Epithelial cell of esophagus (primary cell): ENCODE data around the gene KIDINS220.
"Not testable (repeated sequence)": the region's sequence is repeated elsewhere in the genome, so short reads cannot be mapped to it uniquely, and the experiment has no call there.

Experiments
- DNase-seq: peaks from one replicate; pipeline ENCODE4 v3.0.0; 2010; ENCODE audit warnings: low read depth
- H3K4me3 ChIP-seq: 2 replicates; pipeline ENCODE4 v1.5.1; 2011; ENCODE audit warnings: mild to moderate bottlenecking, low read length, control low read depth
- CTCF ChIP-seq: IDR thresholded peaks from 2 replicates; pipeline ENCODE4 v1.5.1; 2011; ENCODE audit warnings: low read depth, mild to moderate bottlenecking, low read length, control low read depth, inconsistent platforms; ENCODE audit not compliant: insufficient read depth; ENCODE audit errors: missing control alignments

The KIDINS220 gene

GRCh38 chr2:8740136-8740535 is 97.3 kb downstream of the KIDINS220 start:
- DNase-seq: no peak
- no peak overlapping the region for H3K4me3 ChIP-seq
- no peak for TF ChIP-seq CTCF

GRCh38 chr2:8737571-8738175 is 99.7 kb downstream of the KIDINS220 start:
- no peak for TF ChIP-seq CTCF
- DNase-seq: no peak
- H3K4me3 ChIP-seq: no peak overlapping the region

GRCh38 chr2:8732601-8733000 is 104.8 kb downstream of the KIDINS220 start:
- TF ChIP-seq CTCF: no peak
- no peak for DNase-seq
- no peak overlapping the region for H3K4me3 ChIP-seq

GRCh38 chr2:8729939-8730338 is 107.5 kb downstream of the KIDINS220 start:
- no peak overlapping the region for H3K4me3 ChIP-seq
- no peak for TF ChIP-seq CTCF
- no peak for DNase-seq

- H3K4me3 ChIP-seq, DNase-seq: not testable (repeated sequence)
Observed at GRCh38 chr2:8729101-8729500, 108.3 kb downstream of the KIDINS220 start.

GRCh38 chr2:8728305-8729015 is 109.0 kb downstream of the KIDINS220 start:
- TF ChIP-seq CTCF: no peak
- DNase-seq: no peak
- H3K4me3 ChIP-seq: no peak overlapping the region

GRCh38 chr2:8725838-8726237 is 111.6 kb downstream of the KIDINS220 start:
- no peak overlapping the region for H3K4me3 ChIP-seq
- TF ChIP-seq CTCF: no peak
- DNase-seq: no peak
